SK-N-SH treated with all-trans-retinoic acid at 6 μM for 48 hours (cell line): ENCODE data around the gene ABCA13.

Experiments
- BACH2 ChIP-seq: fragments of 250-450 bp; sonication (Bioruptor Pico); IDR thresholded peaks from 2 replicates; pipeline ENCODE4 v1.9.0; 2021; ENCODE audit warnings: mild to moderate bottlenecking, borderline replicate concordance
- CREB5 ChIP-seq: fragments of 250-450 bp; sonication (Bioruptor Pico); IDR thresholded peaks from 2 replicates; pipeline ENCODE4 v1.5.1; 2020; ENCODE audit warnings: low read depth, mild to moderate bottlenecking, moderate library complexity
- CSDC2 ChIP-seq: fragments of 250-450 bp; sonication (Bioruptor Pico); IDR thresholded peaks from 2 replicates; pipeline ENCODE4 v1.5.0; 2020; ENCODE audit warnings: mild to moderate bottlenecking, moderate library complexity
- ESRRG ChIP-seq: fragments of 250-450 bp; sonication (Bioruptor Pico); IDR thresholded peaks from 2 replicates; pipeline ENCODE4 v1.6.1; 2021; ENCODE audit warnings: mild to moderate bottlenecking
- ISL1 ChIP-seq: fragments of 250-450 bp; sonication (Bioruptor Pico); IDR thresholded peaks from 2 replicates; pipeline ENCODE4 v2.1.2; 2022; ENCODE audit warnings: mild to moderate bottlenecking, moderate library complexity
- PPARA ChIP-seq: fragments of 250-450 bp; sonication (Bioruptor Pico); IDR thresholded peaks from 2 replicates; pipeline ENCODE4 v1.5.0; 2020; ENCODE audit warnings: mild to moderate bottlenecking, borderline replicate concordance
- ZFP3 ChIP-seq: fragments of 250-450 bp; sonication (Bioruptor Pico); IDR thresholded peaks from 2 replicates; pipeline ENCODE4 v1.5.0; 2020; ENCODE audit warnings: mild to moderate bottlenecking, moderate library complexity
- ZFP30 ChIP-seq: fragments of 450-650 bp; formaldehyde crosslinking; IDR thresholded peaks from 2 replicates; pipeline ENCODE4 v1.5.0; 2022; ENCODE audit warnings: mild to moderate bottlenecking, moderate library complexity
- ZNF70 ChIP-seq: fragments of 450-650 bp; formaldehyde crosslinking; IDR thresholded peaks from 2 replicates; pipeline ENCODE4 v1.5.0; 2020; ENCODE audit warnings: mild to moderate bottlenecking, moderate library complexity
- TF ChIP-seq, protein P1 (sequence below): fragments of 250-450 bp; sonication (Bioruptor Pico); IDR thresholded peaks from 2 replicates; pipeline ENCODE4 v1.8.0; 2020; ENCODE audit warnings: mild to moderate bottlenecking, moderate library complexity, borderline replicate concordance
- TF ChIP-seq, protein P2 (sequence below): fragments of 250-450 bp; sonication (Bioruptor Pico); IDR thresholded peaks from 2 replicates; pipeline ENCODE4 v1.5.0; 2020; ENCODE audit warnings: mild to moderate bottlenecking, moderate library complexity
- TF ChIP-seq, protein P3 (sequence below): fragments of 250-450 bp; sonication (Bioruptor Pico); IDR thresholded peaks from 2 replicates; pipeline ENCODE4 v1.8.0; 2021; ENCODE audit warnings: low read depth, mild to moderate bottlenecking, moderate library complexity, borderline replicate concordance

GRCh38 chr7:48296966-48297365, 125.7 kb downstream of the ABCA13 start:
- TF ChIP-seq, protein P1, sequence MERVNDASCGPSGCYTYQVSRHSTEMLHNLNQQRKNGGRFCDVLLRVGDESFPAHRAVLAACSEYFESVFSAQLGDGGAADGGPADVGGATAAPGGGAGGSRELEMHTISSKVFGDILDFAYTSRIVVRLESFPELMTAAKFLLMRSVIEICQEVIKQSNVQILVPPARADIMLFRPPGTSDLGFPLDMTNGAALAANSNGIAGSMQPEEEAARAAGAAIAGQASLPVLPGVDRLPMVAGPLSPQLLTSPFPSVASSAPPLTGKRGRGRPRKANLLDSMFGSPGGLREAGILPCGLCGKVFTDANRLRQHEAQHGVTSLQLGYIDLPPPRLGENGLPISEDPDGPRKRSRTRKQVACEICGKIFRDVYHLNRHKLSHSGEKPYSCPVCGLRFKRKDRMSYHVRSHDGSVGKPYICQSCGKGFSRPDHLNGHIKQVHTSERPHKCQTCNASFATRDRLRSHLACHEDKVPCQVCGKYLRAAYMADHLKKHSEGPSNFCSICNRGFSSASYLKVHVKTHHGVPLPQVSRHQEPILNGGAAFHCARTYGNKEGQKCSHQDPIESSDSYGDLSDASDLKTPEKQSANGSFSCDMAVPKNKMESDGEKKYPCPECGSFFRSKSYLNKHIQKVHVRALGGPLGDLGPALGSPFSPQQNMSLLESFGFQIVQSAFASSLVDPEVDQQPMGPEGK (CRISPR knock-in tag), result no peak
- TF ChIP-seq ZFP3 (CRISPR knock-in tag) (no peak), ISL1 (CRISPR knock-in tag) (no peak), CSDC2 (no peak), ESRRG (CRISPR knock-in tag) (no peak), ZFP30 (CRISPR knock-in tag) (no peak), ZNF70 (no peak), CREB5 (CRISPR knock-in tag) (no peak), BACH2 (CRISPR knock-in tag) (no peak), PPARA (no peak)
- TF ChIP-seq, protein P2, sequence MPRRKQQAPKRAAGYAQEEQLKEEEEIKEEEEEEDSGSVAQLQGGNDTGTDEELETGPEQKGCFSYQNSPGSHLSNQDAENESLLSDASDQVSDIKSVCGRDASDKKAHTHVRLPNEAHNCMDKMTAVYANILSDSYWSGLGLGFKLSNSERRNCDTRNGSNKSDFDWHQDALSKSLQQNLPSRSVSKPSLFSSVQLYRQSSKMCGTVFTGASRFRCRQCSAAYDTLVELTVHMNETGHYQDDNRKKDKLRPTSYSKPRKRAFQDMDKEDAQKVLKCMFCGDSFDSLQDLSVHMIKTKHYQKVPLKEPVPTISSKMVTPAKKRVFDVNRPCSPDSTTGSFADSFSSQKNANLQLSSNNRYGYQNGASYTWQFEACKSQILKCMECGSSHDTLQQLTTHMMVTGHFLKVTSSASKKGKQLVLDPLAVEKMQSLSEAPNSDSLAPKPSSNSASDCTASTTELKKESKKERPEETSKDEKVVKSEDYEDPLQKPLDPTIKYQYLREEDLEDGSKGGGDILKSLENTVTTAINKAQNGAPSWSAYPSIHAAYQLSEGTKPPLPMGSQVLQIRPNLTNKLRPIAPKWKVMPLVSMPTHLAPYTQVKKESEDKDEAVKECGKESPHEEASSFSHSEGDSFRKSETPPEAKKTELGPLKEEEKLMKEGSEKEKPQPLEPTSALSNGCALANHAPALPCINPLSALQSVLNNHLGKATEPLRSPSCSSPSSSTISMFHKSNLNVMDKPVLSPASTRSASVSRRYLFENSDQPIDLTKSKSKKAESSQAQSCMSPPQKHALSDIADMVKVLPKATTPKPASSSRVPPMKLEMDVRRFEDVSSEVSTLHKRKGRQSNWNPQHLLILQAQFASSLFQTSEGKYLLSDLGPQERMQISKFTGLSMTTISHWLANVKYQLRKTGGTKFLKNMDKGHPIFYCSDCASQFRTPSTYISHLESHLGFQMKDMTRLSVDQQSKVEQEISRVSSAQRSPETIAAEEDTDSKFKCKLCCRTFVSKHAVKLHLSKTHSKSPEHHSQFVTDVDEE (CRISPR knock-in tag), result no peak
- TF ChIP-seq, protein P3, sequence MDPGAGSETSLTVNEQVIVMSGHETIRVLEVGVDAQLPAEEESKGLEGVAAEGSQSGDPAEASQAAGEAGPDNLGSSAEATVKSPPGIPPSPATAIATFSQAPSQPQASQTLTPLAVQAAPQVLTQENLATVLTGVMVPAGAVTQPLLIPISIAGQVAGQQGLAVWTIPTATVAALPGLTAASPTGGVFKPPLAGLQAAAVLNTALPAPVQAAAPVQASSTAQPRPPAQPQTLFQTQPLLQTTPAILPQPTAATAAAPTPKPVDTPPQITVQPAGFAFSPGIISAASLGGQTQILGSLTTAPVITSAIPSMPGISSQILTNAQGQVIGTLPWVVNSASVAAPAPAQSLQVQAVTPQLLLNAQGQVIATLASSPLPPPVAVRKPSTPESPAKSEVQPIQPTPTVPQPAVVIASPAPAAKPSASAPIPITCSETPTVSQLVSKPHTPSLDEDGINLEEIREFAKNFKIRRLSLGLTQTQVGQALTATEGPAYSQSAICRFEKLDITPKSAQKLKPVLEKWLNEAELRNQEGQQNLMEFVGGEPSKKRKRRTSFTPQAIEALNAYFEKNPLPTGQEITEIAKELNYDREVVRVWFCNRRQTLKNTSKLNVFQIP, result no peak
